H1 (cell line): ENCODE results near the gene C17orf107. TPM values are rescaled to one million over a fixed set of nuclear protein-coding genes. Genes with fewer than 3 reads are reported as not detected.

ENCODE experiments used
- CTCF ChIA-PET: fragments of 300-600 bp; sonication (Branson Sonifier 250); formaldehyde crosslinking; loops from one replicate; lab custom pipeline; 2021; ENCODE audit not compliant: partially characterized antibody; lab: Charles Lee
- POLR2A ChIA-PET: fragments of 300-600 bp; sonication (Branson Sonifier 250); formaldehyde crosslinking; loops from one replicate; lab custom pipeline; 2021; ENCODE audit warnings: inconsistent platforms; ENCODE audit not compliant: partially characterized antibody; lab: Charles Lee
- DNase-seq, 2 experiments: peaks; one replicate each; pipeline versions ENCODE4 v3.0.0 to v3.0.0-alpha.2; 2010 to 2022; ENCODE audit warnings: low spot score in 2 of 2, low read depth in 1 of 2, mixed read lengths in 1 of 2
- FAIRE-seq: peaks from 2 replicates; lab custom pipeline; 2011; peaks lifted over from hg19 to GRCh38; lab: Jason Lieb, UNC
- H2AFZ ChIP-seq: 2 replicates; pipeline ENCODE4 v1.8.1; 2012; ENCODE audit warnings: low read length, inconsistent platforms
- H2AK5ac ChIP-seq: 2 replicates; pipeline ENCODE4 v1.6.1; 2013; ENCODE audit warnings: low read depth, low read length
- H2BK120ac ChIP-seq: replicated peaks from 2 replicates; pipeline ENCODE3; 2013; ENCODE audit warnings: low read depth, low read length, inconsistent platforms
- H2BK12ac ChIP-seq: 2 replicates; pipeline ENCODE4 v1.6.1; 2013; ENCODE audit warnings: low read depth, low read length
- H2BK15ac ChIP-seq: 2 replicates; pipeline ENCODE4 v1.6.1; 2013; ENCODE audit warnings: low read length
- H2BK20ac ChIP-seq: 2 replicates; pipeline ENCODE4 v1.6.1; 2013; ENCODE audit warnings: low read length
- H2BK5ac ChIP-seq: 2 replicates; pipeline ENCODE4 v1.6.1; 2013; ENCODE audit warnings: low read depth, low read length
- H3K14ac ChIP-seq: 2 replicates; pipeline ENCODE4 v1.6.1; 2013; ENCODE audit warnings: inconsistent platforms; ENCODE audit not compliant: insufficient read length
- H3K18ac ChIP-seq: 2 replicates; pipeline ENCODE4 v1.6.1; 2013; ENCODE audit warnings: low read length; ENCODE audit errors: extremely low read depth
- H3K23ac ChIP-seq: 2 replicates; pipeline ENCODE4 v1.6.1; 2013; ENCODE audit warnings: inconsistent platforms; ENCODE audit not compliant: insufficient read length
- H3K23me2 ChIP-seq: 2 replicates; pipeline ENCODE4 v1.6.1; 2013; ENCODE audit warnings: low read depth, low read length
- H3K27ac ChIP-seq: 2 replicates; pipeline ENCODE4 v1.6.1; 2011; ENCODE audit warnings: low read depth, low read length, inconsistent platforms
- H3K27me3 ChIP-seq, 4 experiments: replicated peaks in 1 of 4; 1 replicate in 1 of 4; 2 replicates in 3 of 4; pipeline versions ENCODE4 v1.6.1 to v1.8.1; 2011 to 2013; ENCODE audit warnings: low read length in 3 of 4, mild to moderate bottlenecking in 3 of 4, inconsistent platforms in 2 of 4, mixed read lengths in 2 of 4, moderate library complexity in 1 of 4; ENCODE audit not compliant: control insufficient read depth in 3 of 4, insufficient read depth in 3 of 4; ENCODE audit errors: extremely low read depth in 1 of 4
- H3K36me3 ChIP-seq, 4 experiments: 2 replicates each; pipeline versions ENCODE4 v1.6.1 to v1.8.1; 2011 to 2013; ENCODE audit warnings: mild to moderate bottlenecking in 4 of 4, low read length in 3 of 4, moderate library complexity in 2 of 4, control low read depth in 1 of 4, inconsistent platforms in 1 of 4; ENCODE audit not compliant: insufficient read depth in 4 of 4, control insufficient read depth in 2 of 4
- H3K4ac ChIP-seq: replicated peaks from 2 replicates; pipeline ENCODE3; 2013; ENCODE audit warnings: low read length, low read depth, mixed read lengths, inconsistent platforms; ENCODE audit not compliant: insufficient read length
- H3K4me1 ChIP-seq, 4 experiments: replicated peaks in 1 of 4; 1 replicate in 1 of 4; 2 replicates in 3 of 4; pipeline versions ENCODE4 v1.6.1 to v1.8.1; 2011 to 2013; ENCODE audit warnings: low read length in 3 of 4, inconsistent platforms in 2 of 4, mixed read lengths in 1 of 4; ENCODE audit not compliant: insufficient read depth in 4 of 4, control insufficient read depth in 3 of 4
- H3K4me2 ChIP-seq, 2 experiments: 2 replicates each; pipeline versions ENCODE4 v1.6.1 to v1.8.1; 2011 to 2013; ENCODE audit warnings: low read depth in 2 of 2, low read length in 2 of 2, control low read depth in 1 of 2, inconsistent platforms in 1 of 2, mild to moderate bottlenecking in 1 of 2; ENCODE audit not compliant: insufficient read depth in 1 of 2
- H3K4me3 ChIP-seq, 4 experiments: fragments of 200-600, 300-600 bp in 1 of 4; sonication (generic), shearing (Covaris generic), sonication (Bioruptor Twin) in 1 of 4; 2 replicates each; pipeline versions ENCODE4 v1.5.1 to v1.8.1; 2011 to 2016; ENCODE audit warnings: low read length in 4 of 4, low read depth in 3 of 4, control low read depth in 2 of 4, inconsistent platforms in 2 of 4, mild to moderate bottlenecking in 2 of 4, mixed read lengths in 1 of 4, moderate library complexity in 1 of 4; ENCODE audit not compliant: insufficient read depth in 2 of 4; ENCODE audit errors: extremely low read depth in 1 of 4
- H3K56ac ChIP-seq: replicated peaks from 2 replicates; pipeline ENCODE3; 2013; ENCODE audit warnings: low read depth, mild to moderate bottlenecking, mixed read lengths, low read length, inconsistent platforms; ENCODE audit not compliant: insufficient read length
- H3K79me1 ChIP-seq: 2 replicates; pipeline ENCODE4 v1.6.1; 2013; ENCODE audit warnings: low read depth, low read length, control low read depth
- H3K79me2 ChIP-seq, 2 experiments: 2 replicates each; pipeline versions ENCODE4 v1.6.1 to v1.8.1; 2012 to 2013; ENCODE audit warnings: low read length in 2 of 2, mild to moderate bottlenecking in 2 of 2, inconsistent platforms in 1 of 2; ENCODE audit not compliant: insufficient read depth in 2 of 2, control insufficient read depth in 1 of 2
- H3K9ac ChIP-seq, 4 experiments: replicated peaks in 1 of 4; 1 replicate in 1 of 4; 2 replicates in 3 of 4; pipeline versions ENCODE4 v1.6.1 to v1.8.1; 2011 to 2013; ENCODE audit warnings: low read depth in 3 of 4, low read length in 3 of 4, control low read depth in 2 of 4, mild to moderate bottlenecking in 2 of 4, moderate library complexity in 2 of 4, inconsistent platforms in 1 of 4; ENCODE audit errors: extremely low read depth in 1 of 4
- H3K9me3 ChIP-seq, 2 experiments: 2 replicates each; pipeline versions ENCODE4 v1.6.1 to v1.8.1; 2012 to 2013; ENCODE audit warnings: mild to moderate bottlenecking in 2 of 2, moderate library complexity in 2 of 2, control low read depth in 1 of 2, inconsistent platforms in 1 of 2, low read depth in 1 of 2, low read length in 1 of 2, mixed read lengths in 1 of 2; ENCODE audit not compliant: insufficient read depth in 2 of 2
- H4K20me1 ChIP-seq, 2 experiments: replicated peaks in 1 of 2; 2 replicates each; pipeline versions ENCODE3 to v1.8.1; 2011 to 2013; ENCODE audit warnings: inconsistent platforms in 2 of 2, low read length in 2 of 2, mild to moderate bottlenecking in 1 of 2; ENCODE audit not compliant: insufficient read depth in 2 of 2, control insufficient read depth in 1 of 2
- H4K5ac ChIP-seq: 2 replicates; pipeline ENCODE4 v1.6.1; 2013; ENCODE audit warnings: low read length, low read depth, mixed read lengths, inconsistent platforms; ENCODE audit not compliant: insufficient read length
- H4K8ac ChIP-seq: 2 replicates; pipeline ENCODE4 v1.8.0; 2013; ENCODE audit warnings: mild to moderate bottlenecking, moderate library complexity, low read length, inconsistent platforms; ENCODE audit not compliant: insufficient read depth; ENCODE audit errors: extremely low read depth
- H4K91ac ChIP-seq: replicated peaks from 2 replicates; pipeline ENCODE3; 2013; ENCODE audit warnings: low read length, mixed read lengths, inconsistent platforms; ENCODE audit not compliant: insufficient read length
- TCF12 ChIP-seq: IDR thresholded peaks from 2 replicates; pipeline ENCODE4 v1.6.1; 2011; ENCODE audit warnings: low read depth, mild to moderate bottlenecking, low read length
- WGBS, 2 experiments: shearing (Covaris generic) in 1 of 2; methylation state at CpG; one replicate each; pipeline versions ENCODE4 v1.1.6 to v1.1.7; 2013 to 2015; ENCODE audit warnings: low lambda C conversion rate in 2 of 2, mixed read lengths in 2 of 2, inconsistent platforms in 1 of 2, low coverage in 1 of 2, missing lambda C conversion rate in 1 of 2; ENCODE audit not compliant: insufficient replicate concordance in 2 of 2, insufficient coverage in 1 of 2, insufficient read length in 1 of 2; ENCODE audit errors: extremely low coverage in 1 of 2, missing lambda C conversion rate in 1 of 2; 5-methylcytosine and 5-hydroxymethylcytosine counted together
- polyA plus RNA-seq, 7 experiments: library from polyadenylated mRNA; depleted of rRNA in 3 of 7; stranded (reverse) in 5 of 7; unstranded in 2 of 7; fragments of >200 nt in 5 of 7; fragments of 200-250 nt in 2 of 7; gene quantifications; 1 replicate in 5 of 7; 2 replicates in 1 of 7; 4 replicates in 1 of 7; pipeline versions ENCODE4 v1.2.1 to v1.2.3, GENCODE V29; 2011 to 2013; ENCODE audit warnings: missing spikeins in 2 of 7, mixed read lengths in 2 of 7
- total RNA-seq: library from RNA; stranded (reverse); fragmentation: NEBNext Ultra II Directional; extraction: Animal tissue kit (Norgen Biotek cat#: 25700); gene quantifications from 2 replicates; pipeline ENCODE4 v1.2.1, GENCODE V29; 2021
- TF ChIP-seq, protein P1 (sequence below): IDR thresholded peaks from 2 replicates; pipeline ENCODE4 v1.6.1; 2011; ENCODE audit warnings: low read length, improper control_type of control experiment

The C17orf107 gene
- total and polyA plus RNA-seq, 2 of the 8 experiments (the other 6 are each of a cell fraction or from before 2014, with no cell fraction given) = 0.39 to 0.45 TPM

DNA sequence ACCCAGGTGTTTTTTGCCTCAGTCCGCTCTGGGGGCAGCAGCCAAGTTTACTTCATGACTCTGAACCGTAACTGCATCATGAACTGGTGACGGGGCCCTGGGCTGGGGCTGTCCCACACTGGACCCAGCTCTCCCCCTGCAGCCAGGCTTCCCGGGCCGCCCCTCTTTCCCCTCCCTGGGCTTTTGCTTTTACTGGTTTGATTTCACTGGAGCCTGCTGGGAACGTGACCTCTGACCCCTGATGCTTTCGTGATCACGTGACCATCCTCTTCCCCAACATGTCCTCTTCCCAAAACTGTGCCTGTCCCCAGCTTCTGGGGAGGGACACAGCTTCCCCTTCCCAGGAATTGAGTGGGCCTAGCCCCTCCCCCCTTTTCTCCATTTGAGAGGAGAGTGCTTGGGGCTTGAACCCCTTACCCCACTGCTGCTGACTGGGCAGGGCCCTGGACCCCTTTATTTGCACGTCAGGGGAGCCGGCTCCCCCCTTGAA is 2.1 kb upstream of the C17orf107 start:
- Histone ChIP-seq H3K27ac (no peak overlapping the region), H4K20me1 (peaks cover 0 to 10% of the 10 kb centered on the region in 2 experiments), H3K4me2 (no peak overlapping the region), H3K23ac (no peak overlapping the region), H3K9ac (no peak overlapping the region), H3K36me3 (peaks cover 4 to 19% (median 17%) of the 10 kb centered on the region in 4 experiments; a peak in 7 of 8 replicates), H2AK5ac (no peak overlapping the region), H2BK15ac (no peak overlapping the region), H2BK5ac (no peak overlapping the region), H3K4ac (no peak overlapping the region), H3K18ac (no peak overlapping the region), H4K5ac (no peak overlapping the region), H3K56ac (no peak overlapping the region), H3K79me1 (no peaks in the 10 kb centered on the region; the same call in 1 of the 2 replicates), H2BK20ac (no peak overlapping the region), H4K8ac (no peak overlapping the region), H3K4me3 (no peak overlapping the region), H3K9me3 (no peaks in the 10 kb centered on the region), H3K4me1 (peaks cover 0 to 9% (median 3%) of the 10 kb centered on the region in 4 experiments; a peak in 5 of 7 replicates), H2AFZ (no peak overlapping the region), H2BK120ac (no peak overlapping the region), H3K27me3 (0 out of 7 replicates have a peak, but pooled peaks cover 0 to 2% (median 0%) of the 10 kb centered on the region in 4 experiments), H3K79me2 (no peaks in the 10 kb centered on the region), H4K91ac (no peak overlapping the region), H3K23me2 (peaks cover 3% of the 10 kb centered on the region; the same call in 1 of the 2 replicates), H3K14ac (no peak overlapping the region), H2BK12ac (no peak overlapping the region)
- POLR2A ChIA-PET = interaction anchor here (0.7 to 6.4 kb wide), 7 partner anchors 12 to 193 kb away, joined by 3 to 49 read pairs (median 4); partner anchors contain the start of genes PELP1, RNF167 and SLC25A11
- FAIRE-seq (no peak), DNase-seq (no peak)
- TF ChIP-seq, protein P1, sequence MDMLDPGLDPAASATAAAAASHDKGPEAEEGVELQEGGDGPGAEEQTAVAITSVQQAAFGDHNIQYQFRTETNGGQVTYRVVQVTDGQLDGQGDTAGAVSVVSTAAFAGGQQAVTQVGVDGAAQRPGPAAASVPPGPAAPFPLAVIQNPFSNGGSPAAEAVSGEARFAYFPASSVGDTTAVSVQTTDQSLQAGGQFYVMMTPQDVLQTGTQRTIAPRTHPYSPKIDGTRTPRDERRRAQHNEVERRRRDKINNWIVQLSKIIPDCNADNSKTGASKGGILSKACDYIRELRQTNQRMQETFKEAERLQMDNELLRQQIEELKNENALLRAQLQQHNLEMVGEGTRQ = peak; percentile 22; the same call in 1 of the 2 replicates
- TF ChIP-seq TCF12 = no peak
- 88% methylated on average over 7 of the region's 10 CpGs; no CpG with 5 or more reads in 1 of the 2 experiments for WGBS, 2 experiments
- CTCF ChIA-PET = interaction anchor here (0.7 to 3.2 kb wide), 16 partner anchors 8 to 153 kb away, joined by 3 to 17 read pairs (median 4); partner anchors contain the start of genes GLTPD2 and PLD2
